Stimulated activated CD4-positive, alpha-beta T cell treated with anti-CD3 and anti-CD28 coated beads, Interleukin-2, amount 100 ng/mL, for 48 hours (primary cell): ENCODE measurements around the gene SNRNP35.
"Not testable (repeated sequence)": the region's sequence is repeated elsewhere in the genome, so short reads cannot be mapped to it uniquely, and the experiment has no call there.

Experiments used
- DNase-seq, 2 donors: peaks; one replicate each; pipeline ENCODE4 v3.0.0-alpha.2; 2020

The SNRNP35 gene

GRCh38 chr12:123457980-123458779 is at the start of gene SNRNP35:
SNRNP35 (plus strand) TSS chr12:123458139; CDS start chr12:123465541, 7,402 bp downstream.
- peak; percentile 67 to 75 for DNase-seq

DNA sequence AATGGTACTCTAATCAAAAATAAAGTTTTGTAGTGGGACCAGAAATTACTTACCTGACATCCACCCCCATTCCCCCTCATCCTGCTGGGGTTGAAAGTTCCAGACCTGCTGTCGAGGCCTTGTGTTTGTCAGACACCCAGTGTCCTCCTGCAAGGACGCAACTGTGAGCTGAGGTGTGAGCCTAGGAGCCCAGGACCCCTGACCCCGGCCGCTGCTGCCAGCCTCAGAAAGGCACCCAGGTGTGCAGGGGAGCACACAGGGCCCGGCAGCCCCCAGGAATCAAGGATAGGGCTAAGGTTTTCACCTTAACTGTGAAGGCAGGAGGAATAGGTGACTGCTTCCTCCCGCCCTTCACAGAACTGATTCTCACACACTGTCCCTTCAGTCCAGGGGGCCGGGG is 49.3 kb upstream of the SNRNP35 start:
- not testable (repeated sequence) for DNase-seq

GRCh38 chr12:123409284-123410040 is 48.5 kb upstream of the SNRNP35 start:
- not testable (repeated sequence) for DNase-seq

GRCh38 chr12:123410041-123410412 is 47.9 kb upstream of the SNRNP35 start:
- DNase-seq, result no peak

GRCh38 chr12:123421314-123421713 is 36.6 kb upstream of the SNRNP35 start:
- DNase-seq, result no peak

DNA sequence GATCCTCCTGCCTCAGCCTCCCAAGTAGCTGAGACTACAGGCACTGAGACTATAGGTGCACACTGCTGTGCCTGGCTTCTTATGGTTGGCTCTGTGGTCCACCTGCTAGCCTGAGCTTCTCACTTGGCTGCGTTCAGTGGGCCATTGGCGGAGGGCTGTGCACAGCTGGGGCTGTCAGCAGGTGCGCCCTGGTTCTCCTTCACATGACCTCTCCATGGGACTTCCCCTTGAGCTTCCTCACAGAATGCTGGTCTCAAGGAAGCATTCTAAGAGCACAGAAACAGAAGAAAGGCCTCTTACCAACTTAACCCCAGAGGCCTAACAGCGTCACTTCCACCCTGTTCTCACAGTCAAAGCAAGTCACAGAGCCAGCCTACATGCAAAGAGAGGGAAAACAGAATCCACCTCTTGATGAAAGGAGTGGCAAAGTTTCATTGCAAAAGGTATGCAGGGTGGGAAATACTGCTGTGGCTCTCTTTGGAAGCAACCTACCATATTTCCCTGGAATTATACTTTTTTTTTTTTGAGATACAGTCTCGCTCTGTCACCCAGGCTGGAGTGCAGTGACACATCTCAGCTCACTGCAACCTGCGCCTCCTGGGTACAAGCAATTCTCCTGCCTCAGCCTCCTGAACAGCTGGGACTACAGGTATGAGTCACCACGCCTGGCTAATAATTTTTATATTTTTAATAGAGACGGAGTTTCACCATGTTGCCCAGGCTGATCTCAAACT is 30.7 kb upstream of the SNRNP35 start:
- no peak for DNase-seq

DNA sequence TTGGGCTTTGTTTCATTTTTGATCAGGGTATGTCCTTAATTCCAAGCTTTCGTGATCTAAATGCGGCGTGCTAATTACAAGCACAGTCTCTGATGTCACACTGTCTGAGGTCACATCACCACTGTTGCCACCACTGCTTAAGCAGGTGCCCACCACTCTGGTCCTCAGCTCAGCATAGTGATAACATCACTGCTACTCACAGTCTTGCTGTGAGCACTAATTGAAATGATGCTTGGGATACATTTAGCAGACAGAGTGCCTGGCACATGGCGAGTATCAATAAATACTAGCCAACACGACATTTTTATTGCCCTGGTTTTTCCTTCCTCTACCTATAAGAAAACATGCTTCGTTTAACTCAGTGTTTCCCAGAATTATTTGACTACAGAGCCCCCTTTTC is 29.3 kb upstream of the SNRNP35 start:
- DNase-seq, result no peak

DNA sequence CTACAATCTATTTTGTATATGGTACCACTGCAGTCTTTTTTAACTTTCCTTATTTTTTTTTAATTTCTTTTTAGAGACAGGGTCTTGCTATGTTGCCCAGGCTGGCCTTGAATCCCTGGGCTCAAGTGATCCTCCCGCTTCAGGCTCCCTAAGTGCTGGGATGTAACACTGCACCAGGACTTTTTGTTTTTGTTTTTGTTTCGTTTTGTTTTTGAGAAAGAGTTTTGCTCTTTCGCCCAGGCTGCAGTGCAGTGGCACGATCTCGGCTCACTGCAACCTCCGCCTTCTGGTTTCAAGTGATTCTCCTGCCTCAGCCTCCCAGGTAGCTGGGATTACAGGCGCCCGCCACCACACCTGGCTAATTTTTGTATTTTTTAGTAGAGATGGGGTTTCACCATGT is 28.8 kb upstream of the SNRNP35 start:
- DNase-seq, result not testable (repeated sequence)

DNA sequence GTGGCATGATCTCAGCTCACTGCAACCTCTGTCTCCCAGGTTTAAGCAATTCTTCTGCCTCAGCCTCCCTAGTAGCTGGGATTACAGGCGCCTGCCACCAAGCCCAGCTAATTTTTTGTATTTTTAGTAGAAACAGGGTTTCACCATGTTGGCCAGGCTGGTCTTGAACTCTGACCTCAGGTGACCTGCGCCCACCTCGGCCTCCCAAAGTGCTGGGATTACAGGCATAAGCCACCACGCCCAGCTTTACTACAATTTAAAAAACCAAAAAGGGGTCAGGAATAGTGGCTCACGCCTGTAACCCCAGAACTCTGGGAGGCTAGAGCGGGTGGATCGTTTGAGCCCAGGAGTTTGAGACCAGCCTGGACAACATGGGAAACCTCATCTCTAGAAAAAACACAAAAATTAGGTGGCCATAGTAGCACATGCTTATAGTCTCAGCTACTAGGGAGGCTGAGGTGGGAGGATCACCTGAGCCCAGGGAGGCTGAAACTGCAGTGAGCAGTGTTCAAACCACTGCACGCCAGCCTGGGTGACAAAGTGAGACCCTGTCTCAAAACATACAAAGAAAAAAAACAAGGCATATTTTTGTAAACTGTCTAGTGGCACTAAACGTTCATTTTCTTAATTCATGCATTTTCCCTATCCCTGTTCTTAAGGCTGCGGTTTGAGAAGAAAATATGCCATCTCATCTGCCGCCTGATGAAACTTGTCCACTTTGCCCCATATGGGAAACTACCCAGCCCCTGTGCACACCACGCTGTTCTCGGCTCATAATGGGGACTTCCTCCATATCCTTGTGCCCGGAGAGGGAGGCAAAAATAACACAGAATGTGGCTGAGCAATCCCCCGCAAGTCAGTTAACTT is 25.8 kb upstream of the SNRNP35 start:
- DNase-seq, result not testable (repeated sequence)

- no peak for DNase-seq
These were observed 24.3 kb upstream of the SNRNP35 start for GRCh38 chr12:123433615-123434014.

DNA sequence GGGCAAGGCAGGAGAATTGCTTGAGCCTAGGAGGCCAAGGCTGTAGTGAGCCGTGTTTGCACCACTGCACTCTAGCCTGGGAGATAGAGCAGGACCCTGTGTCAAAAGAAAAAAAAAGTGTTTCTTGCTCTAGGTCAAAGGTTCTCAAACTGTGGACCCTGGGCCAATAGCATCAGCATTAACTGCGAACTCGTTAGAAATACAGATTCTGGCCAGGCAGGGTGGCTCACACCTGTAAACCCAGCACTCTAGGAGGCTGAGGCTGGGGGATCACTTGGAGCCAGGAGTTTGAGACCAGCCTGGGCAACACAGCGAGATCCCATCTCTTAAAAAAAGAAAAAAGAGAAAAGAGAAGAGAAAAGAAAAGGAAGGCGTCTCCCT is 22.3 kb upstream of the SNRNP35 start:
- DNase-seq, result no peak

- peak; percentile 90 to 94 for DNase-seq
These were observed 21.6 kb upstream of the SNRNP35 start, which contains the start of gene RILPL2 for GRCh38 chr12:123436017-123436964. RILPL2 (minus strand) TSS chr12:123436684; CDS start chr12:123436420, 264 bp downstream.

GRCh38 chr12:123441523-123442164 is 16.3 kb upstream of the SNRNP35 start:
- DNase-seq, result no peak

GRCh38 chr12:123442774-123443173 is 15.2 kb upstream of the SNRNP35 start:
- no peak for DNase-seq

DNA sequence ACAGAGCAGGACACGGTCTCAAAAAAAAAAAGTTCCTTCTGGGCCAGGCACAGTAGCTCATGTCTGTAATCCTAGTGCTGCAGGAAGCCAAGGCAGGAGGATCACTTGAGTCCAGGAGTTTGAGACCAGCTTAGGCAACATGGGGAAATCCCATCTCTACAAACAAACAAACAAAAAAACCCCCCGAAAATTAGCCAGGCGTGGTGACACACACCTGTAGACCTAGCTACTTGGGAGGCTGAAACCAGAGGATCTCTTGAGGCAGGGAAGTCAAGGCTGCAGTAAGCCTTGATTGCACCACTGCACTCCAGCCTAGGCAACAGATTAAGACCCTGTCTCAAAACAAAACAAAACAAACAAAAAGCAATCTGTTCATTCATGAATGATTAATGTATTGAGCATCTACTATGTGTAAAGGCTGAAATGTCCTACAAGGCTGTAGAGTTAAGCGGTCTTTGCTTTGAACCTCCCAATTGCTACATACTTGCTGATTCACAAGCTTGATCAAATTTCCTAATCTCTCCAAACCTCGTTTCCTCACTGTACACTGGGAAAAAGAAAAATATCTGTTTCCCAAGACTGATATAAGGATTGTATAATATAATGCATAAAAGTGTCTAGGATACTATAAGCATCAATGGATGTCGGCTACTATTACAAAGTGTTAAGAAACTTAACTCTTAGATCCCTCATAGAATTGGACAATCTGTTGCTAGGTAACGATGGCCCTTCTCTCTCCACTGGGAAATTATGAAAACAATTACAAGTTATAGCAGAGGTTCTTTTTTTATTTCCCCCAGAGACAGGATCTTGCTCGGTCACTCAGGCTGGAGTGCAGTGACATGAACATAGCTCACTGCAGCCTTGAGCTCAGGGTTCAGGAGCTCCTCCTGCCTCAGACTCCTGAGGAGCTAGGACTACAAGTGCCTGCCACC is 13.6 kb upstream of the SNRNP35 start:
- DNase-seq, result no peak

- no peak for DNase-seq
These were observed 12.3 kb upstream of the SNRNP35 start for GRCh38 chr12:123445388-123446332.

DNA sequence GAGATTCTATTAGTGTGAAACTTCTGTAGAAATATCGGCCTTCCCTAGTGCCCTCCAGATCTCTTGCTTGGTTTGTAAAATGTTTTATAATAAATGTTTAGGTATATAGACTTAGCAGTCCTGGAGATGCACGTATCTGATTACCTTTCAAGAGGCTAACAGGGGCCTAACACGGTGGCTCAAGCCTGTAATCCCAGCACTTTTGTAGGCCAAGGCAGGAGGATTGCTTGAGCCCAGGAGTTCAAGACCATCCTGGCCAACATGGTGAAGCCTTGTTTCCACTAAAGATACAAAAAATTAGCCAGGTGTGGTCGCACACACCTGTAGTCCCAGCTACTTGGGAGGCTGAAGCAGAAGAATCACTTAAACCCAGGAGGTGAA is 11.6 kb upstream of the SNRNP35 start:
- no peak for DNase-seq

DNA sequence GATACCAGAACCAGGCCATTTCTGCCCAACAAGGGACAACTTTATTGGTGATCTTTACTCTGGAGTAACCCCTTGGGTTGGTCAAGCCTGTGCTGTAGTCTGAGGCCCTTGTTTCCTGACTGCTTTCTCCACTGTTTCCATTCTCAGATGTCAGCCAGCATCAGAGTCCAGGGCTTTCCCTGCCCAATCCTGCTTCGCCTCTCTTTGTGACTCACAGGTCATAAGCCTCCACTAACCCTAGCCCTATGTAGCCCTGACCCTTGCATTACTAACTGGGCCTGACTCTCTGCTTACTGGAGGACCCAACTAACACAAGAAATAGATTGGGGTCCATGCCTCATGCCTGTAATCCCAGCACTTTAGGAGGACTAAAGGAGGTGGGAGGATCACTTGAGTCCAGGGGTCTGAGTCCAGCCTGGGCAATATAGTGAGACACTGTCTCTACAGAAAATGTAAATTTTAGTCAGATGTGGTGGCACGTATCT is 8.6 kb upstream of the SNRNP35 start:
- no peak for DNase-seq
